GM19099 (cell line): ENCODE data around the gene MAPRE3.

ENCODE experiments used
- POLR2A ChIP-seq: IDR thresholded peaks from 3 replicates; pipeline ENCODE4 v1.6.1; 2011; ENCODE audit warnings: low read depth; ENCODE audit not compliant: insufficient read length; ENCODE audit errors: extremely low read depth

Gene MAPRE3

GRCh38 chr2:27071990-27072830, 101.8 kb downstream of the MAPRE3 start:
- TF ChIP-seq POLR2A: no peak

GRCh38 chr2:27072920-27073319, 102.5 kb downstream of the MAPRE3 start:
- no peak for TF ChIP-seq POLR2A

GRCh38 chr2:27073782-27074181, 103.3 kb downstream of the MAPRE3 start:
- no peak for TF ChIP-seq POLR2A

GRCh38 chr2:27074738-27075565, 104.5 kb downstream of the MAPRE3 start:
- peak; percentile 26 for TF ChIP-seq POLR2A

- TF ChIP-seq POLR2A: no peak
Observed at GRCh38 chr2:27076323-27076722, 105.9 kb downstream of the MAPRE3 start.
